ENCODE measurements around the gene TRPV6. TPM values are rescaled to one million over a fixed set of nuclear protein-coding genes. Genes with fewer than 3 reads are reported as not detected.

TRPV6 gene
- total and polyA plus RNA-seq, 2 of the 4 experiments (the other 2 are of a cell fraction), result 0.03 TPM; not detected in 1

GRCh38 chr7:142857625-142858024, 27.9 kb downstream of the TRPV6 start:
- no peak overlapping the region for H3K9ac ChIP-seq (ENCODE audit: low read depth, low read length)
- ATAC-seq (ENCODE audit: low read depth), result no peak
- no peak overlapping the region for H2AFZ ChIP-seq (replicated peaks; ENCODE audit: low read length, poor library complexity)
- no peak overlapping the region for H2BK120ac ChIP-seq (ENCODE audit: low read depth, low read length)
- no peak overlapping the region for H2BK20ac ChIP-seq (ENCODE audit: low read depth, low read length)
- no TSS peak for BruUV-seq (replicated peaks)
- no peak overlapping the region for H4K5ac ChIP-seq (ENCODE audit: low read depth, low read length)
- H4K20me1 ChIP-seq (ENCODE audit: insufficient read depth, low read length), result no peaks in the 10 kb centered on the region
- dilution Hi-C loops (cut with HindIII; ENCODE audit: low sequenced_read_pairs, unreplicated experiment) (no loop called here), intact Hi-C loops (cut with micrococcal nuclease) (no loop called here), in situ Hi-C loops (cut with MboI; ENCODE audit: low sequenced_read_pairs) (loop anchor here (10.0 kb wide), 1 partner anchor 357 kb away; no protein-coding TSS in a partner anchor)
- no peaks in the 10 kb centered on the region for H3K4me1 ChIP-seq (ENCODE audit: control insufficient read depth, insufficient read depth, low read length)
- no peak overlapping the region for H3K56ac ChIP-seq (ENCODE audit: extremely low read depth, insufficient read depth, low read length)
- ChIA-PET CTCF (interaction anchor here (1.2 kb wide), 1 partner anchor 15 kb away, joined by 9 read pairs; no protein-coding TSS in a partner anchor), POLR2A (ENCODE audit: unreplicated experiment) (no interaction called here)
- DNase-seq, result no peak
- H3K9me3 ChIP-seq (ENCODE audit: control insufficient read depth, insufficient read depth, low read length), result no peaks in the 10 kb centered on the region
- 100% methylated on average over 1 of the region's 5 CpGs; no CpG with 5 or more reads in 1 of the 2 experiments for WGBS, 2 experiments (ENCODE audit: extremely low coverage in 2 of 2, insufficient read length in 1 of 2)
- no peak overlapping the region for H2AK9ac ChIP-seq (replicated peaks; ENCODE audit: low read depth, low read length, poor library complexity)
- no peak overlapping the region for H3K4me3 ChIP-seq (ENCODE audit: insufficient read depth, low read depth, low read length)
- no peak overlapping the region for H4K91ac ChIP-seq (ENCODE audit: insufficient read depth, low read depth, low read length)
- no peaks in the 10 kb centered on the region for H3K79me1 ChIP-seq (ENCODE audit: low read depth in 1 of 2, low read length in 2 of 2)
- peaks cover 11% of the 10 kb centered on the region for H3K27me3 ChIP-seq (ENCODE audit: control insufficient read depth, insufficient read depth, low read length)
- H3K14ac ChIP-seq (replicated peaks; ENCODE audit: low read depth, low read length), result no peak overlapping the region
- H3K4me2 ChIP-seq (ENCODE audit: low read depth, low read length), result no peak overlapping the region
- no peak overlapping the region for H3K27ac ChIP-seq (ENCODE audit: insufficient read depth, low read length)
- H2BK5ac ChIP-seq (ENCODE audit: low read depth, low read length, poor library complexity, severe bottlenecking), result no peak overlapping the region
- H3K9me1 ChIP-seq (ENCODE audit: insufficient read depth, low read length), result no peaks in the 10 kb centered on the region
- no peak overlapping the region for H2AK5ac ChIP-seq (ENCODE audit: low read depth, low read length)
- no peak overlapping the region for H4K8ac ChIP-seq (ENCODE audit: low read depth in 2 of 2, low read length in 2 of 2)
- H3K23ac ChIP-seq (ENCODE audit: low read depth, low read length), result no peak overlapping the region
- TF ChIP-seq CHD1 (IDR thresholded peaks at IDR 0.05; ENCODE audit: low read depth, low read length) (no peak), RCOR1 (IDR thresholded peaks at IDR 0.05; ENCODE audit: insufficient replicate concordance, low read length) (no peak), CEBPB (IDR thresholded peaks at IDR 0.05; ENCODE audit: low read depth, low read length) (no peak), MXI1 (IDR thresholded peaks at IDR 0.05; ENCODE audit: borderline replicate concordance, low read depth, low read length) (no peak), BHLHE40 (IDR thresholded peaks at IDR 0.05; ENCODE audit: low read depth, low read length) (no peak), RFX5 (IDR thresholded peaks at IDR 0.05; ENCODE audit: low read depth, low read length) (no peak), FOS (IDR thresholded peaks at IDR 0.05; ENCODE audit: low read depth, low read length) (no peak)
- H2BK15ac ChIP-seq (ENCODE audit: low read depth, low read length), result no peak overlapping the region
- H3K4ac ChIP-seq (ENCODE audit: low read depth, low read length), result no peak overlapping the region
- H3K18ac ChIP-seq (ENCODE audit: low read depth, low read length), result no peak overlapping the region
- H3K36me3 ChIP-seq (ENCODE audit: control insufficient read depth, insufficient read depth, low read length), result no peaks in the 10 kb centered on the region
